Measurements from ENCODE around the gene IVD. TPM values are rescaled to one million over a fixed set of nuclear protein-coding genes. Genes with fewer than 3 reads are reported as not detected.
"Not testable (repeated sequence)": the region's sequence is repeated elsewhere in the genome, so short reads cannot be mapped to it uniquely, and the experiment has no call there.

The IVD gene
- polyA plus RNA-seq, 1 donor (not counting 4 experiments of a cell fraction or from before 2014, with no cell fraction given): 13.0 TPM

GRCh38 chr15:40452296-40453090 lies 46.9 kb downstream of the IVD start:
- peaks cover 12% of the 10 kb centered on the region for H4K20me1 ChIP-seq (ENCODE audit: control insufficient read depth, extremely low read depth, insufficient read depth, low read length)
- no peak for DNase-seq (ENCODE audit: low read depth, low spot score)
- TF ChIP-seq EZH2 (IDR thresholded peaks at IDR 0.05; ENCODE audit: low read length): no peak
- TF ChIP-seq CTCF (optimal IDR thresholded peaks at IDR 0.05 in 1 of 3, IDR thresholded peaks at IDR 0.05 in 1 of 3, conservative IDR thresholded peaks at IDR 0.05 in 1 of 3; ENCODE audit: extremely low read depth in 1 of 3, insufficient read depth in 2 of 3, low read length in 3 of 3): no peak
- H2AFZ ChIP-seq (ENCODE audit: control insufficient read depth, low read length): no peak overlapping the region
- dilution Hi-C loops (cut with MboI; ENCODE audit: extremely low pct_ligation_motif_present, low sequenced_read_pairs): no loop called here
- no peak overlapping the region for H3K27ac ChIP-seq (ENCODE audit: control insufficient read depth, insufficient read depth, low read length)
- no peak overlapping the region for H3K4me2 ChIP-seq (ENCODE audit: control insufficient read depth, extremely low read depth, insufficient read depth, low read depth, low read length)
- H3K4me3 ChIP-seq (ENCODE audit: control insufficient read depth in 2 of 3, extremely low read depth in 1 of 3, insufficient read depth in 2 of 3, low read depth in 1 of 3, low read length in 3 of 3): no peak overlapping the region
- H3K4me1 ChIP-seq (ENCODE audit: control insufficient read depth, extremely low read depth, insufficient read depth, low read length): peaks cover 30% of the 10 kb centered on the region
- peaks cover 49% of the 10 kb centered on the region for H3K79me2 ChIP-seq (ENCODE audit: control insufficient read depth, insufficient read depth, low read length)
- no peak for FAIRE-seq
- H3K27me3 ChIP-seq (ENCODE audit: control insufficient read depth, extremely low read depth, insufficient read depth, low read length): no peaks in the 10 kb centered on the region
- H3K9me1 ChIP-seq (ENCODE audit: control insufficient read depth, extremely low read depth, insufficient read depth, low read length): peaks cover 13% of the 10 kb centered on the region
- H3K9me3 ChIP-seq (ENCODE audit: control insufficient read depth, low read depth, low read length): no peaks in the 10 kb centered on the region
- no peak overlapping the region for H3K9ac ChIP-seq (ENCODE audit: control insufficient read depth, extremely low read depth, insufficient read depth, low read length)
- no peaks in the 10 kb centered on the region for H3K36me3 ChIP-seq (ENCODE audit: control insufficient read depth in 2 of 2, extremely low read depth in 1 of 2, insufficient read depth in 2 of 2, low read length in 2 of 2)

- Histone ChIP-seq H3K79me2 (ENCODE audit: control insufficient read depth, insufficient read depth, low read length) (peaks cover 47% of the 10 kb centered on the region), H3K9me1 (ENCODE audit: control insufficient read depth, extremely low read depth, insufficient read depth, low read length) (peaks cover 13% of the 10 kb centered on the region), H3K4me1 (ENCODE audit: control insufficient read depth, extremely low read depth, insufficient read depth, low read length) (peaks cover 30% of the 10 kb centered on the region), H4K20me1 (ENCODE audit: control insufficient read depth, extremely low read depth, insufficient read depth, low read length) (peaks cover 12% of the 10 kb centered on the region)
- H3K36me3 ChIP-seq (ENCODE audit: control insufficient read depth in 2 of 2, extremely low read depth in 1 of 2, insufficient read depth in 2 of 2, low read length in 2 of 2); FAIRE-seq; H2AFZ ChIP-seq (ENCODE audit: control insufficient read depth, low read length); H3K27ac ChIP-seq (ENCODE audit: control insufficient read depth, insufficient read depth, low read length); H3K4me3 ChIP-seq (ENCODE audit: control insufficient read depth in 2 of 3, extremely low read depth in 1 of 3, insufficient read depth in 2 of 3, low read depth in 1 of 3, low read length in 3 of 3); dilution Hi-C loops (cut with MboI; ENCODE audit: extremely low pct_ligation_motif_present, low sequenced_read_pairs); H3K27me3 ChIP-seq (ENCODE audit: control insufficient read depth, extremely low read depth, insufficient read depth, low read length); H3K9ac ChIP-seq (ENCODE audit: control insufficient read depth, extremely low read depth, insufficient read depth, low read length); H3K4me2 ChIP-seq (ENCODE audit: control insufficient read depth, extremely low read depth, insufficient read depth, low read depth, low read length); DNase-seq (ENCODE audit: low read depth, low spot score); H3K9me3 ChIP-seq (ENCODE audit: control insufficient read depth, low read depth, low read length): not testable (repeated sequence)
Observed at GRCh38 chr15:40453941-40454340, 48.3 kb downstream of the IVD start.

Data from keratinocyte (primary cell).